Rectal smooth muscle tissue (tissue), 1 donor: Measurements from ENCODE around the gene MYBPC3.
"Not testable (repeated sequence)": the region's sequence is repeated elsewhere in the genome, so short reads cannot be mapped to it uniquely, and the experiment has no call there.

Experiments
- H3K27ac ChIP-seq: one replicate; pipeline ENCODE4 v1.7.0; 2013; ENCODE audit warnings: low read depth, low read length, inconsistent platforms
- H3K27me3 ChIP-seq: one replicate; pipeline ENCODE4 v1.7.0; 2013; ENCODE audit warnings: low read length; ENCODE audit not compliant: control insufficient read depth, insufficient read depth
- H3K36me3 ChIP-seq: one replicate; pipeline ENCODE4 v1.7.0; 2013; ENCODE audit warnings: low read length; ENCODE audit not compliant: control insufficient read depth, insufficient read depth
- H3K4me1 ChIP-seq: one replicate; pipeline ENCODE4 v1.7.0; 2013; ENCODE audit warnings: low read length; ENCODE audit not compliant: control insufficient read depth, insufficient read depth
- H3K4me3 ChIP-seq: one replicate; pipeline ENCODE4 v1.7.0; 2013; ENCODE audit warnings: low read length
- H3K9ac ChIP-seq: one replicate; pipeline ENCODE4 v1.7.0; 2013; ENCODE audit warnings: low read length

MYBPC3 gene

DNA sequence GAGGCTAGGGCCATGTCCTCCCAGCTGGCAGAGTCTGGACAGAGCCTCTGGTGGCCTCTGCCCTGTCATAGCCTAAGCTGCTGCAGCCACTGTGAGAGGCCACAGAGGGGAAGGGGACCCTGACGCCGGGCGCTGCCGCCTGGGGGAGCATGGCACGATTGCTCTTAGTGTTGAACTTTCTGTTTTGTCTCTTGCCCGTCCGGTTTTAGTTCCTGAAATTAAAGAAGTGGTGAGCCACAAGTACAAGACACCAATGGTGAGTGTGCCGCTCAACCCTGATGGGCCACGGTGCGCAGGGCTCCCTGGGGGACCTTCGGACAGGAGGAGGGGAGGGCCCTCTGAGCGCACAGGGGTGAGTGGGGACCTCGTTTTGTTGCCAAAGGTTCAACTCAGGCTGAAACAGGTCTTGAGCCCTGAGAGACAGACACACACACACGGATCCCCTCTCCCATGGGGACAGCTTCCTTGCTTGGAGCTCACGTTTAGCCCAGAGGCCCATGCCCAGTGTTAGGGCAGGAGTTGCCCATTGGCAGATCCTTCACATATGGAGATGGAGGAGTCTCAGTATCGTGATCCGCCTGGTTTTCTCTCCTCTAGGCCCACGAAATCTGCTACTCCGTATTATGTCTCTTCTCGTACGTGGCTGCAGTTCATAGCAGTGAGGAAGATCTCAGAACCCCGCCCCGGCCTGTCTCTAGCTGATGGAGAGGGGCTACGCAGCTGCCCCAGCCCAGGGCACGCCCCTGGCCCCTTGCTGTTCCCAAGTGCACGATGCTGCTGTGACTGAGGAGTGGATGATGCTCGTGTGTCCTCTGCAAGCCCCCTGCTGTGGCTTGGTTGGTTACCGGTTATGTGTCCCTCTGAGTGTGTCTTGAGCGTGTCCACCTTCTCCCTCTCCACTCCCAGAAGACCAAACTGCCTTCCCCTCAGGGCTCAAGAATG is 23.8 kb downstream of the MYBPC3 start:
- H3K36me3 ChIP-seq, result peaks cover 45% of the 10 kb centered on the region
- H3K4me3 ChIP-seq, result no peak overlapping the region
- H3K9ac ChIP-seq, result no peak overlapping the region
- no peaks in the 10 kb centered on the region for H3K4me1 ChIP-seq
- no peaks in the 10 kb centered on the region for H3K27me3 ChIP-seq
- no peak overlapping the region for H3K27ac ChIP-seq

DNA sequence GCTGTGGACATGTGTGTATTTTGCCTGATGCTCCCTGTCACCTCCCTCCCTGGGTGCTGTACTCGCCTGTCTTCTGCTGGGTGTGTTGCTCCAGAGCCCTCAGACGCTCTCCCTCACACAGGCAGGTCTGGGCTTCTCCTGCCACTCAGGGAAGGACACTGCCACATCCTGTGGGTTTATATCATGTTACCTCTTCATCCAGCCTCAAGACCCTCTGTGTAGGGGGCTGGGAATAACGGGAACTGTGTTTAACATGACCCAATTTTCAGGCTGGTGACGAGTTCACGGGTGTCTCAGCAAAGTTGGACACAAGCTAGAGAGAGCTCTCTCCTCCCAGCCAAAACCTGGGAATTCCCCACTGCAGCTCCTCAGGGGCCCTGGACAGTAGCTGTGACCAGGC is 24.6 kb downstream of the MYBPC3 start:
- H3K9ac ChIP-seq, result no peak overlapping the region
- H3K27ac ChIP-seq, result no peak overlapping the region
- no peaks in the 10 kb centered on the region for H3K27me3 ChIP-seq
- no peak overlapping the region for H3K4me3 ChIP-seq
- H3K36me3 ChIP-seq, result peaks cover 45% of the 10 kb centered on the region
- no peaks in the 10 kb centered on the region for H3K4me1 ChIP-seq

DNA sequence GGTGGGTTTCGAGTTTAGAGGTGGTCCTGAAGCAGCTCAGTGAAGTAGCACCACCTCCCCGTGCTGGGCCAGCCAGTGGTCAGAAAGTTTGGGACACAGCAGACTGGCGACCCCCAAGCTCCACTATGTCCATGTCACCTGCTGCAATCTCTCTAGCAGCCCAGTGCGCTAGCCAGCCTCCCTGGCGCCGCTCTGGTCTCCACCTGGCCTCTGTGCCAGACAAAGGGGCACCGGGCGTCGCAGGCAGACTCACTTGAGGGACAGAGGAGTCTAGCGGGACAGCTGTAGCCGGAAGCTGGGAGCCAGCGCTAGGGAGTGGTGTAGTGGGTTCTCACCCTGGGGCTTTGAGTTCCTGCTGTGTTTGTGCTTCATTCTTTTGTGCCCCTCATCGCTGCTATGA is 25.5 kb downstream of the MYBPC3 start:
- Histone ChIP-seq H3K36me3 (peaks cover 47% of the 10 kb centered on the region), H3K4me1 (no peaks in the 10 kb centered on the region), H3K27ac (no peak overlapping the region), H3K27me3 (no peaks in the 10 kb centered on the region), H3K4me3 (no peak overlapping the region), H3K9ac (no peak overlapping the region)

DNA sequence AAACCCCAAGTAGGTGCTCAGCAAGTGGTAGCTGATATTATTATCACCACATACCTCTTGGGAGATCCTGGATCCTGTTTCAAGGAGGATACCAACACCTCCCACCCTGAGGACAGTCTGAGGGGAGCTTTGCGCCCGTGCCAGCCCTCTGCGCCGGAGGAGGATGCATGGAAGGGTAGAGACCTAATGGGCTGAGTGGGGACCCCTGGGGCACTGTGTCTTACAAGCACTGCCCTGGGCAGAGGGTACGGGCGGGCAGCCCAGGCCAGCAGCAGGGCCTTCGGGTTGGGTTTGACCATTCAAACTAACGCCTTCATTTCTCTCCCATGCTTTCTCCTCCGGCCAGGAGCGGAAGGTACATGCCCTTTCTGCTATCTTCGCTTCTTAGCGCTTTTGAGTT is 26.3 kb downstream of the MYBPC3 start:
- no peak overlapping the region for H3K27ac ChIP-seq
- H3K4me1 ChIP-seq, result no peaks in the 10 kb centered on the region
- H3K4me3 ChIP-seq, result no peak overlapping the region
- no peak overlapping the region for H3K9ac ChIP-seq
- no peaks in the 10 kb centered on the region for H3K27me3 ChIP-seq
- H3K36me3 ChIP-seq, result peaks cover 47% of the 10 kb centered on the region

DNA sequence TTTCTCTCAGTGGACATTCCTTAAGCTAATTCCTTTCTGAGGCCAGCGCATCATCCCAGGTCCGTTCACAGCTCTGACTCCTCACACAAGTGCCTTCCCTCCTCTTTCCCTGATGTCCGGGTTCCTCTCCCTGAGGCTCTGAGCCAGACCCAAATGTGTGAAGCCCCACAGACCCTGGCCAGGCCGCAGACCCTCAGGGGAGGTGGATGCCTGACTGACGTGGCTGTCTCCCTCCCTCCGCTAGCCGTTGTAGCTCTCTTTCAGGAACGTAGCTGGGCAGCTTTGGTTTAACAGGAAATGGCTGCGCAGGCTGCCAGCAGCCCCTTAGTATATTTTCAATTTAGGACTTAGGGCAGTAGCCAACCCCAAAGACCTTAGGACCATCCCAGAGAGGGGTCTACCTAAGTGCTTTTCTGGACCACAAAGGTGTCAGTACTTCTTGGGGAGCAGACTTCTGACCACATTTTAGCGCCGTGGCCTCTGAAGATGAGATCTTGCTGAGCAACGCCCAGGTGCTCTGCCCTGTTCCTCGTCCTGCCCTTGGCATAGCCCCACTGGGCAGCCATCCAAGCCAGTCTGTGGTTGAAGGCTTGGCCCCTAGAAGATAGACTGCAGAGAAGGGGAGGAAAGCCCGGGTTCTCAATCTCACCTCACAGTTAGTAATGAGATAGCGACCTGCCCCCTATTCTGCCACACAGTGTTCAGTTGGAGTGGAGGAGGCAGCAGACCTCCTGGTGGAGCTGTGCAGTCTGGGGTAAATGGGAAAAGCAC is 27.0 kb downstream of the MYBPC3 start:
- Histone ChIP-seq H3K36me3 (peaks cover 47% of the 10 kb centered on the region), H3K27me3 (no peaks in the 10 kb centered on the region), H3K4me3 (no peak overlapping the region), H3K27ac (no peak overlapping the region), H3K4me1 (no peaks in the 10 kb centered on the region), H3K9ac (no peak overlapping the region)

DNA sequence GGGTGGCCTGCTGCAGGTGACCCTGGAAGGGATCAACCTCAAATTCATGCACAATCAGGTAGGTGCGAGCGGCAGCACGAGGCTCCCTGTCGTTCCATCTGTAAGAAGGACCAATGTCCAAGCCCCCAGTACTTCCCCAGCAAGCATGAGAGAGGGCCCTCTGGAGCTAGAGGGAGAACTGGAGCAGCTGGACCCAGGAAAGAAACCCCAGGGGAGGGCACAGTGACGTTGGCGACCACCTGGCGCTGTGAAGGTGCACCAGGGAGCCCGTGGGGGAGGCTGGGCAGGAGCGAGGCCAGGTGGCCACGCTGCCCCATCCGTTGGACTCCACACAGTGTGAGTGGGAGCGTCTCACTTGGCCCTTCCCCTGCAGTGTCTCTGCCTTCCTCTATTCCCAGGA is 28.0 kb downstream of the MYBPC3 start:
- Histone ChIP-seq H3K4me3 (no peak overlapping the region), H3K27me3 (no peaks in the 10 kb centered on the region), H3K4me1 (no peaks in the 10 kb centered on the region), H3K9ac (no peak overlapping the region), H3K36me3 (peaks cover 45% of the 10 kb centered on the region), H3K27ac (no peak overlapping the region)

DNA sequence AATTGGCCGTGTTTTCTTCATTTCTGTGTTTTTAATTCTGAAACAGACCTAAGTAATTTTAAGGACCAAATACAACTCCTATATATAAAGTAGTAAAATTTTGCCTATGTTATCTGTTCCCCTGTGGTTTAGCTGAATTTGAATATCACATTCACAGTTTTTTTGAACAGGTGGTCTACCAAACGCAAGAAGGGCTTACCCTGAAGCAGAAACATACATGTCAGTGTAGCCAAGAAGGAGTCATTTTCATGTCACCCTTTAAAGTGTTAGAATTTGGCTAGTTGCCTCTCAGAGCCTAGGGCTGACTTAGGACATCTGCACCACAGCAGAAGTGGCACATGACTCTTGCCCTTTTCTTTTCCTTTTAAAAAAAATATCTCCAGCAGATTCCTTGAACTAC is 34.3 kb downstream of the MYBPC3 start:
- Histone ChIP-seq H3K4me3 (no peak overlapping the region), H3K9ac (no peak overlapping the region), H3K4me1 (no peaks in the 10 kb centered on the region), H3K27ac (no peak overlapping the region), H3K36me3 (peaks cover 19% of the 10 kb centered on the region), H3K27me3 (no peaks in the 10 kb centered on the region)

DNA sequence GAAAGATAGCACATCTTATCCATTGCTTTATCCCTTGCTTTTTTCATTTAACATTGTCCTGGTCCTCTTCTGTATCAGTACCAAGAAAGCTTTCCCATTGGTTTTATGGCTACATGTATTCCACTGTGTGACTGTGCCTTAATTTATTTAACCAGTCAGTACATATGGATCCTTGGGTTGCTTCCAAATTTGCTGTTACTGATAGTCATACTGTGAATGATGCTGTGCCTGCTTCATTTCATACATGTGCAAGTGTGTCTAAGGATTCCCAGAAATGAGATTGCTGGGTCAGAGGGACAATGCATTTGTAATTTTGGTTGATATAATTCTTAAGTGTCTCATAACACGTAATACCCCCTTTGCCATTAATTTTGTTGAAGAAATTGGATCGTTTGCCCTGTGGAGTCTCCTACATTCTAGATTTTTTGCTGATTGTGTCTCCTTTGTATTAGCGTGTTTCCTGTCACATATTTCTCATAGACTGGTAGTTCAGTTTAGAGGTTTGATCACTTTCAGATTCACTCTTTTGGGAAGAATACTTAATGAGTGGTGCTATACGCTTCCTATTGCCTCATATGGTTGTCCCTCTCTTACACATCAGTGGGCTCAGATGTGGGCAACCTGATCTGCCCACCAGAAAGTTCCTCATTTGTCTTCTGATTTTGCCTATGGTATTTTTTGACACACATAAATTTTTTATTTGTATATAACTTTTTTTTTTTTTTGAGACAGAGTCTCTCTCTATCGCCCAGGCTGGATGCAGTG is 35.3 kb downstream of the MYBPC3 start:
- Histone ChIP-seq H3K27me3 (no peaks in the 10 kb centered on the region), H3K36me3 (peaks cover 19% of the 10 kb centered on the region), H3K27ac (no peak overlapping the region), H3K4me1 (no peaks in the 10 kb centered on the region), H3K9ac (no peak overlapping the region), H3K4me3 (no peak overlapping the region)

DNA sequence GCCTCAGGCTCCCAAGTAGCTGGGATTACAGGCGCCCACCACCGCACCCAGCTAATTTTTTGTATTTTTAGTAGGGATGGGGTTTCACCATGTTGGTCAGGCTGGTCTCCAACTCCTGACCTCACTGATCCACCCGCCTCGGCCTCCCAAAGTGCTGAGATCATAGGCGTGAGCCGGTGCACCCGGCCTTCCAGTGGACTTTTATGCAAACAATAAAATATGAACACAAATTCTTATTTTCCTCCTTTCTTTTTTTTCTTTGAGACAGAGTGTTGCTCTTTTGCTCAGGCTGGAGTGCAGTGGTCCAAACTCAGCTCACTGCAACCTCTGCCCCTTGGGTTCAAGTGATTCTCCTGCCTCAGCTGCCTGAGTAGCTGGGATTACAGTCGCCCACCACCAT is 36.0 kb downstream of the MYBPC3 start:
- H3K27ac ChIP-seq, H3K27me3 ChIP-seq, H3K4me1 ChIP-seq, H3K9ac ChIP-seq, H3K4me3 ChIP-seq: not testable (repeated sequence)
- H3K36me3 ChIP-seq, result peaks cover 17% of the 10 kb centered on the region

DNA sequence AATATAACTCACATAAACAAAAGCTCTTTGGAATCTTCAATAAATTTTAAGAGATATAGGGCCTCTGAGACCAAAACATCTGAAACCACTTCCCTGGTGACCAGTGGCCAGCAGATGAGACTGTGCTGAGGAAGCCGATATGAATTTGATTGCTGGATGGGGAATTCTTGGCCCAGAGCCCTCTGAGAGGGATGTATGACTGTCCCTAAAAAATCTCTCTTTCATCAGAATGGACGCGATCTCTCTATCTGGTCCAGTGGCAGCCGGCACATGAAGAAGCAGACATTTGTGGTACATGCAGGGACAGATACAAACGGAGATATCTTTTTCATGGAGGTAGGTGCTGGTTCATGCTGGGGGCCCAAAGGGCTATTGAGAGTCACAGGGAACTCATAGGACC is 37.5 kb downstream of the MYBPC3 start:
- H3K27ac ChIP-seq, result no peak overlapping the region
- H3K4me3 ChIP-seq, result no peak overlapping the region
- H3K36me3 ChIP-seq, result peaks cover 23% of the 10 kb centered on the region
- H3K9ac ChIP-seq, result no peak overlapping the region
- no peaks in the 10 kb centered on the region for H3K27me3 ChIP-seq
- H3K4me1 ChIP-seq, result no peaks in the 10 kb centered on the region

DNA sequence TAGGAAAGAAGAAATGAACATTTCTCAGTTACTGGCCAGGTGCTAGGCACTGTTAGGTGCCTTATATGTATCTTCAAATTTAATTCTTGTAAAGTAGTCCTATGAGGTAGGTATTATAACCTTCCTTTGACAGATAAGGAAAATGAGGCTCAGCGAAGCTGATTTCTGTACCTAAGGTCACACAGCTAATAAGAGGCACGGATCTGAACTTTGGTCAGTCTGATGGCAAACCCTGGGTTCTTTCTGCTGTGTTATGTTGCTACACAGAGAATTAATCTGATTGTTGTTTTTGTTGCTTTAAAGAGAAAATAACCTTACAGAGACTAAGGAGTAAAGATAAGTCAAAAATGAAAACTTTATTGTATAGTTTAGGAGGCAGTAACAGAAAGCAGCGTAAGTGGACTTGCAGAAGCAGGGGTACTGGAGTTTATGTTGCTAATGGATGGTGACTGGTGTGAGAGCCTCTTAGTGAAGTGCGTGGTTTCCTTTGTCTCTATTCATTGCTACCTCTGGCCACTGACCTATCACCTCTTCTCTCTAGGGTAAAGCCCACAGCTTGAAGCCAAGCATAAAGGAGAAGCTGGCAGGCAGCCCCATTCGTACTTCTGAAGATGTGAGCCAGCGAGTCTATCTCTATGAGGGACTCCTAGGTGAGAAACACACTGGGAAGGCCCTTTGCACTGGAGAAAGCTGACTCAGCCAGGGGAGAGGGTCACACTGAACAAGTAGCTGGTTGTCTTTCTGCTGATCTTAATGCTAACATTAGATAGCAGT is 44.3 kb downstream of the MYBPC3 start:
- Histone ChIP-seq H3K27me3 (no peaks in the 10 kb centered on the region), H3K36me3 (peaks cover 38% of the 10 kb centered on the region), H3K4me3 (no peak overlapping the region), H3K27ac (no peak overlapping the region), H3K4me1 (no peaks in the 10 kb centered on the region), H3K9ac (no peak overlapping the region)

DNA sequence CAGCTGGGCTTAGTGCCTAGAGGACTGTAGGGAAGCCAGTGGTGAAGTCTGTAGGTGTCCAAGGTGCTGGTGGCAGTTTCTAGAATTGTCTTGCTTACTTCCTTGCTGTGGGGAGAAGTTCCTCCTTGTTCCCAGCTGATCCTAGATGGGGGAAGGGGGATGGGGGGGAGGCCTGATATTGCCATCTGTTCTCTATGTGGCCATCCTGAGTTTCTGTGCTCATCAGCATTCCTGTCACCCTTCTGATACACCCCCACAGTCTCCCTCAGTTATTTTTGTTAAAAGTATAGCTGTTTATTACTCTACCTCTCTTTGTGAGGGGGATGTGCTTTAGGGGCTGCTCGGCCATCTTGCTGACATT is 46.0 kb downstream of the MYBPC3 start:
- Histone ChIP-seq H3K27me3 (no peaks in the 10 kb centered on the region), H3K27ac (no peak overlapping the region), H3K4me3 (no peak overlapping the region), H3K36me3 (peaks cover 37% of the 10 kb centered on the region), H3K9ac (no peak overlapping the region), H3K4me1 (no peaks in the 10 kb centered on the region)
